ENCODE data around the gene CKLF.

GRCh38 chr16:66553223-66553622, 847 bp downstream of the CKLF start:
- no peak for TF ChIP-seq CTCF (conservative IDR thresholded peaks at IDR 0.05)
- no peak for TF ChIP-seq EZH2 (IDR thresholded peaks at IDR 0.05; ENCODE audit: low read depth)

All from PC-9 (cell line).